IMR-90 (cell line): ENCODE data around the gene CD151. TPM values are rescaled to one million over a fixed set of nuclear protein-coding genes. Genes with fewer than 3 reads are reported as not detected.

Experiments
- ATAC-seq: fragments of 200-7000 bp; cut with Tn5 transposase; 2 replicates; pipeline ENCODE4 v1.9.1; 2020; ENCODE audit warnings: low read depth, mild to moderate bottlenecking, moderate library complexity
- BruUV-seq: library from RNA; stranded (reverse); fragments of 400-500 nt; replicated peaks from 2 replicates; lab custom pipeline; 2021; lab: Mats Ljungman, UMichigan
- CTCF ChIA-PET: fragments of 300-600 bp; formaldehyde crosslinking; extraction: SDS; loops from one replicate; lab custom pipeline; 2021; ENCODE audit warnings: antibody characterized with exemption; lab: Yijun Ruan, JAX
- POLR2A ChIA-PET: fragments of 300-600 bp; sonication (Branson Sonifier 250); formaldehyde crosslinking; loops from one replicate; lab custom pipeline; 2022; ENCODE audit warnings: antibody characterized with exemption; ENCODE audit not compliant: unreplicated experiment; lab: Charles Lee
- DNase-seq: peaks from one replicate; pipeline ENCODE4 v3.0.0; 2013
- H2AFZ ChIP-seq: replicated peaks from 2 replicates; pipeline ENCODE3; 2013; ENCODE audit warnings: low read length, mild to moderate bottlenecking; ENCODE audit not compliant: poor library complexity
- H2AK5ac ChIP-seq: 2 replicates; pipeline ENCODE4 v1.6.1; 2013; ENCODE audit warnings: low read depth, low read length, inconsistent platforms
- H2AK9ac ChIP-seq: replicated peaks from 2 replicates; pipeline ENCODE3; 2013; ENCODE audit warnings: mild to moderate bottlenecking, low read depth, low read length, moderate library complexity; ENCODE audit not compliant: poor library complexity
- H2BK120ac ChIP-seq: 2 replicates; pipeline ENCODE4 v1.6.1; 2013; ENCODE audit warnings: low read depth, low read length, inconsistent platforms
- H2BK15ac ChIP-seq: 3 replicates; pipeline ENCODE4 v1.6.1; 2013; ENCODE audit warnings: low read depth, low read length, inconsistent platforms
- H2BK20ac ChIP-seq: 2 replicates; pipeline ENCODE4 v1.6.1; 2013; ENCODE audit warnings: low read depth, mild to moderate bottlenecking, inconsistent platforms, low read length, moderate library complexity
- H2BK5ac ChIP-seq: 2 replicates; pipeline ENCODE4 v1.6.1; 2013; ENCODE audit warnings: mild to moderate bottlenecking, low read depth, low read length, inconsistent platforms; ENCODE audit not compliant: poor library complexity, severe bottlenecking
- H3K14ac ChIP-seq: replicated peaks from 2 replicates; pipeline ENCODE4 v1.6.1; 2013; ENCODE audit warnings: low read depth, low read length, inconsistent platforms
- H3K18ac ChIP-seq: 2 replicates; pipeline ENCODE4 v1.6.1; 2013; ENCODE audit warnings: low read depth, low read length, control low read depth
- H3K23ac ChIP-seq: 2 replicates; pipeline ENCODE4 v1.6.1; 2013; ENCODE audit warnings: low read depth, low read length, inconsistent platforms
- H3K27ac ChIP-seq: 2 replicates; pipeline ENCODE4 v1.5.1; 2013; ENCODE audit warnings: mild to moderate bottlenecking, control low read depth, low read length; ENCODE audit not compliant: insufficient read depth
- H3K27me3 ChIP-seq: 2 replicates; pipeline ENCODE4 v1.6.1; 2013; ENCODE audit warnings: low read length; ENCODE audit not compliant: control insufficient read depth, insufficient read depth
- H3K36me3 ChIP-seq: 2 replicates; pipeline ENCODE4 v1.6.1; 2013; ENCODE audit warnings: low read length, mixed read lengths; ENCODE audit not compliant: control insufficient read depth, insufficient read depth
- H3K4ac ChIP-seq: 2 replicates; pipeline ENCODE4 v1.6.1; 2013; ENCODE audit warnings: low read depth, low read length, inconsistent platforms
- H3K4me1 ChIP-seq: 2 replicates; pipeline ENCODE4 v1.6.1; 2013; ENCODE audit warnings: low read length, mixed read lengths; ENCODE audit not compliant: control insufficient read depth, insufficient read depth
- H3K4me2 ChIP-seq: 2 replicates; pipeline ENCODE4 v1.6.1; 2013; ENCODE audit warnings: low read depth, mild to moderate bottlenecking, control low read depth, low read length, moderate library complexity
- H3K4me3 ChIP-seq: 2 replicates; pipeline ENCODE4 v1.5.1; 2013; ENCODE audit warnings: low read depth, mild to moderate bottlenecking, control low read depth, low read length, moderate library complexity; ENCODE audit not compliant: insufficient read depth
- H3K56ac ChIP-seq: 2 replicates; pipeline ENCODE4 v1.6.1; 2013; ENCODE audit warnings: low read length, inconsistent platforms; ENCODE audit not compliant: insufficient read depth; ENCODE audit errors: extremely low read depth
- H3K79me1 ChIP-seq, 2 experiments: 2 replicates each; pipeline ENCODE4 v1.6.1; 2013; ENCODE audit warnings: low read length in 2 of 2, inconsistent platforms in 1 of 2, low read depth in 1 of 2
- H3K9ac ChIP-seq: 2 replicates; pipeline ENCODE4 v1.6.1; 2013; ENCODE audit warnings: low read depth, low read length, control low read depth
- H3K9me1 ChIP-seq: 2 replicates; pipeline ENCODE4 v1.6.1; 2013; ENCODE audit warnings: low read length, inconsistent platforms; ENCODE audit not compliant: insufficient read depth
- H3K9me3 ChIP-seq: 2 replicates; pipeline ENCODE4 v1.6.1; 2013; ENCODE audit warnings: low read length; ENCODE audit not compliant: control insufficient read depth, insufficient read depth
- H4K20me1 ChIP-seq: 2 replicates; pipeline ENCODE4 v1.6.1; 2013; ENCODE audit warnings: low read length, inconsistent platforms; ENCODE audit not compliant: insufficient read depth
- H4K5ac ChIP-seq: 2 replicates; pipeline ENCODE4 v1.6.1; 2013; ENCODE audit warnings: mild to moderate bottlenecking, low read depth, low read length, control low read depth
- H4K8ac ChIP-seq, 2 experiments: 2 replicates each; pipeline ENCODE4 v1.6.1; 2013; ENCODE audit warnings: low read depth in 2 of 2, low read length in 2 of 2, control low read depth in 1 of 2, inconsistent platforms in 1 of 2
- H4K91ac ChIP-seq: 2 replicates; pipeline ENCODE4 v1.6.1; 2013; ENCODE audit warnings: low read depth, low read length, inconsistent platforms; ENCODE audit not compliant: insufficient read depth
- MAZ ChIP-seq: IDR thresholded peaks from 2 replicates; pipeline ENCODE4 v1.6.1; 2012; ENCODE audit warnings: low read depth, mild to moderate bottlenecking, low read length, improper control_type of control experiment, moderate library complexity, borderline replicate concordance
- WGBS, 2 experiments: methylation state at CpG; one replicate each; pipeline versions ENCODE4 v1.1.5 to v1.1.7; 2013; ENCODE audit warnings: missing lambda C conversion rate in 2 of 2; ENCODE audit not compliant: insufficient read length in 1 of 2; ENCODE audit errors: extremely low coverage in 2 of 2; 5-methylcytosine and 5-hydroxymethylcytosine counted together
- dilution Hi-C: fragments of 300-500 bp; cut with HindIII; formaldehyde crosslinking; loops from one replicate; pipeline ENCODE4 v1.14.3; 2018; ENCODE audit warnings: low sequenced_read_pairs; ENCODE audit not compliant: unreplicated experiment
- in situ Hi-C: fragments of 300-500 bp; cut with MboI; formaldehyde crosslinking; loops from 3 replicates; pipeline ENCODE4 v1.14.3; 2019; ENCODE audit warnings: low sequenced_read_pairs, inconsistent platforms, mixed read lengths
- intact Hi-C: fragments of 100-400 bp; cut with micrococcal nuclease; formaldehyde crosslinking; loops from 2 replicates; pipeline ENCODE4 v1.10.0; 2022
- polyA plus RNA-seq, 3 experiments: library from polyadenylated mRNA; depleted of rRNA; stranded (reverse); fragments of >200 nt; gene quantifications; 2 replicates each; pipeline ENCODE4 v1.2.3, GENCODE V29; 2012; ENCODE audit warnings: low replicate concordance in 1 of 3
- total RNA-seq: library from RNA; depleted of rRNA; stranded (reverse); fragments of >200 nt; gene quantifications from 2 replicates; pipeline ENCODE4 v1.2.3, GENCODE V29; 2012
- TF ChIP-seq, protein P1 (sequence below): conservative IDR thresholded peaks from 2 replicates; pipeline ENCODE4 v1.5.1; 2012; ENCODE audit warnings: mild to moderate bottlenecking, low read depth, low read length, improper control_type of control experiment

CD151 gene
- total and polyA plus RNA-seq, 2 of the 4 experiments (the other 2 are of a cell fraction), result 1,150 to 1,267 TPM

DNA sequence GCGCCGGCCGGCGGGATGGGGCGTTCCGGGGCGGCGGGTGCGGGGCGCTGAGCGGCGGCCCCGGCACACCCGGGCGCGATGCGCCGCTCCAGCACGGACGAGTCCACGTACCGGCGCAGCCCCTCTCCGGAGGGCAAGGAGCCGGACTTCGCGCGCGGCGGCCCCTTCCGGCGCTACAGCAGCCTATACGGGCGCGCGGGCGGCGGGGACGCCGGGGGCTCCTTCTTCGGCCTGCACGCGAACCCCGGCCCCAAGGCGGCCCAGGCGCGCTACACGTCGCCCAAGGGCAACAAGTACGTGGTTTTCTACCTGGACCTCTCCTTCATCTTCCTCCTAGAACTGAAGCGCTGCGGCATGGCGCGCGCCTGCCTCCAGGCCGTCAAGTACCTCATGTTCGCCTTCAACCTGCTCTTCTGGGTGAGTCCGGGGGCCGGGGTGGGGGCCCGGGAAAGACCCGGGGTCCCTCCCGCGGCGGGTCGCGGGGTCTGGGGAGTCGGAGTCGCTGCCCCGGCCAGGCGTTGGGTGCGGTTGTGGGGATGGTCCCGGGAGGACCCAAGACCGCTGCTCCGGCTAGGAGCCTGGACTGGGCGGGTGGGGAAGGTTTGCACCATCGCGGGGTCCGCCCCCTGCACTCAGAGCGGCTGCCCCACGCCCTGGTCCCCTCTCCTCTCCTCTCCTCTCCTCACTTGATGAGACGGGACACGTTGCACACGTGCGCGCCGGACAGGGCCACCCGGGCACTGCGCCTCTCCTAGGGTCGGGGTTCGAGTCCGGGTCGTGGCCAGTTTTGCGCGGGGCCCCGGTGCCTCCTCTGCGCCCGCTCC is 17.4 kb downstream of the CD151 start:
- Histone ChIP-seq H2BK15ac (no peak overlapping the region), H3K36me3 (peaks cover 6% of the 10 kb centered on the region; the same call in 1 of the 2 replicates), H4K20me1 (peaks cover 61% of the 10 kb centered on the region), H3K14ac (no peak overlapping the region), H3K27me3 (no peaks in the 10 kb centered on the region), H2AK9ac (peak overlapping the region; percentile 70), H3K9me3 (no peaks in the 10 kb centered on the region), H3K9me1 (peaks cover 8% of the 10 kb centered on the region; the same call in 1 of the 2 replicates), H2BK5ac (no peak overlapping the region), H3K23ac (no peak overlapping the region), H3K4me3 (peak overlapping the region; percentile 53), H4K91ac (no peak overlapping the region), H4K8ac (no peak overlapping the region), H2AFZ (peak overlapping the region; percentile 77), H3K79me1 (peaks cover 20 to 85% of the 10 kb centered on the region in 2 experiments), H3K4me2 (peak overlapping the region; percentile 74), H2AK5ac (no peak overlapping the region), H3K56ac (no peak overlapping the region), H2BK20ac (no peak overlapping the region), H4K5ac (no peak overlapping the region), H3K27ac (no peak overlapping the region), H2BK120ac (no peak overlapping the region), H3K18ac (no peak overlapping the region), H3K9ac (peak overlapping the region; percentile 50; the same call in 1 of the 2 replicates), H3K4me1 (peaks cover 33% of the 10 kb centered on the region), H3K4ac (no peak overlapping the region)
- ChIA-PET POLR2A (no interaction called here), CTCF (no interaction called here)
- no TSS peak for BruUV-seq
- intact Hi-C loops (loop anchor here (10.0 kb wide), 1 partner anchor 205 kb away; no protein-coding TSS in a partner anchor), in situ Hi-C loops (no loop called here), dilution Hi-C loops (no loop called here)
- ATAC-seq, result peak; percentile 27
- WGBS, 2 experiments, result 21% methylated on average over 75 of the region's 97 CpGs; no CpG with 5 or more reads in 1 of the 2 experiments
- no peak for DNase-seq
- TF ChIP-seq, protein P1, sequence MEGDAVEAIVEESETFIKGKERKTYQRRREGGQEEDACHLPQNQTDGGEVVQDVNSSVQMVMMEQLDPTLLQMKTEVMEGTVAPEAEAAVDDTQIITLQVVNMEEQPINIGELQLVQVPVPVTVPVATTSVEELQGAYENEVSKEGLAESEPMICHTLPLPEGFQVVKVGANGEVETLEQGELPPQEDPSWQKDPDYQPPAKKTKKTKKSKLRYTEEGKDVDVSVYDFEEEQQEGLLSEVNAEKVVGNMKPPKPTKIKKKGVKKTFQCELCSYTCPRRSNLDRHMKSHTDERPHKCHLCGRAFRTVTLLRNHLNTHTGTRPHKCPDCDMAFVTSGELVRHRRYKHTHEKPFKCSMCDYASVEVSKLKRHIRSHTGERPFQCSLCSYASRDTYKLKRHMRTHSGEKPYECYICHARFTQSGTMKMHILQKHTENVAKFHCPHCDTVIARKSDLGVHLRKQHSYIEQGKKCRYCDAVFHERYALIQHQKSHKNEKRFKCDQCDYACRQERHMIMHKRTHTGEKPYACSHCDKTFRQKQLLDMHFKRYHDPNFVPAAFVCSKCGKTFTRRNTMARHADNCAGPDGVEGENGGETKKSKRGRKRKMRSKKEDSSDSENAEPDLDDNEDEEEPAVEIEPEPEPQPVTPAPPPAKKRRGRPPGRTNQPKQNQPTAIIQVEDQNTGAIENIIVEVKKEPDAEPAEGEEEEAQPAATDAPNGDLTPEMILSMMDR, result no peak
- TF ChIP-seq MAZ, result 0 out of 2 replicates have a peak, but pooled peaks have one; percentile 1
